H1 (cell line): ENCODE measurements around the gene ZCWPW2. TPM values are rescaled to one million over a fixed set of nuclear protein-coding genes. Genes with fewer than 3 reads are reported as not detected.

Source experiments
- polyA plus RNA-seq, 7 experiments: library from polyadenylated mRNA; depleted of rRNA in 3 of 7; stranded (reverse) in 5 of 7; unstranded in 2 of 7; fragments of >200 nt in 5 of 7; fragments of 200-250 nt in 2 of 7; gene quantifications; 1 replicate in 5 of 7; 2 replicates in 1 of 7; 4 replicates in 1 of 7; pipeline versions ENCODE4 v1.2.1 to v1.2.3, GENCODE V29; 2011 to 2013; ENCODE audit warnings: missing spikeins in 2 of 7, mixed read lengths in 2 of 7
- total RNA-seq: library from RNA; stranded (reverse); fragmentation: NEBNext Ultra II Directional; extraction: Animal tissue kit (Norgen Biotek cat#: 25700); gene quantifications from 2 replicates; pipeline ENCODE4 v1.2.1, GENCODE V29; 2021
- TF ChIP-seq, protein P1 (sequence below): fragments of 300-600 bp; sonication (generic); IDR thresholded peaks from 2 replicates; pipeline ENCODE4 v1.7.1; 2012; ENCODE audit warnings: low read length, moderate library complexity, mild to moderate bottlenecking, inconsistent platforms; ENCODE audit not compliant: insufficient replicate concordance

ZCWPW2 gene
- total and polyA plus RNA-seq, 2 of the 8 experiments (the other 6 are each of a cell fraction or from before 2014, with no cell fraction given) = 0.11 to 0.39 TPM

DNA sequence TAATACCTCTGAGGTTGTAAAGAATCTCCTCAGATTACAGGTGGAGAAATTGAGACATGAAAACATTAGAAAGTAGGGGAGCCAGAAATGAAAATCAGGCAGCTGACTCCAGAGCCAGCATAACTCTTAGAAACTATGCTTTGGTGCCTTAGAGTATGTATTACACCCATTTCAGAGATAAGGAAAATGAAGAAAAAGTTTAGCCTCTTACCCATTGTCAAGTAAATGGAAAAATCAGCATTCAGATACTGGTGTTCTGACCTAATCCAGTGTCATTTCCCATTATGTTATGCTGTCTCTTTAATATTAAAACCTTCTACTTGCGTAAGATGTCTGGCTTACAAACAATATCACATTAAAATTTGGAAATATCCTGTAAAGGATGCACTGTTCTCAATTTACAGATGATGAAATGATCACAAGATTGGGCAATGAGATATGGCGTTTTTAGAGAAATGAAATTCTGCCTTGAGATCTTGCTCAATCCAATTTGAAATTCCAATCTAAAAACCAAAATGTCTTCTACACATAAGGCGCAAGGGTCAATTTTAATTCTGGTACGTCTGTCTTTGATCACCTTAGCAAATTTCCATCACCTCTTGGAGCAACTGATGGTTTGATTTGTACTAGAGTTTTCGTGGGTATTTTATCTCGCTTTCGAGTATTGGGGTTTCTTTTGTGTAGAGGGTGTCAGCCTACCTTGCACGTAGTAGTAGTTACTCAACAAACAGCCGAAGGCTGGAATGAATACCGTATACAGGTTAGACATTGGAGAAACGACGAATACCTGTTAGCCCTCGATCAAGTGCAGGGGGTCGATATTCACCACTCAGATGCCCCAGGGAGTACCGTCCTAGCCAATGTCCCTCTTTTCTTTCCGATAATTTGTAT lies 902 bp upstream of the ZCWPW2 start (continued):
- TF ChIP-seq, protein P1, sequence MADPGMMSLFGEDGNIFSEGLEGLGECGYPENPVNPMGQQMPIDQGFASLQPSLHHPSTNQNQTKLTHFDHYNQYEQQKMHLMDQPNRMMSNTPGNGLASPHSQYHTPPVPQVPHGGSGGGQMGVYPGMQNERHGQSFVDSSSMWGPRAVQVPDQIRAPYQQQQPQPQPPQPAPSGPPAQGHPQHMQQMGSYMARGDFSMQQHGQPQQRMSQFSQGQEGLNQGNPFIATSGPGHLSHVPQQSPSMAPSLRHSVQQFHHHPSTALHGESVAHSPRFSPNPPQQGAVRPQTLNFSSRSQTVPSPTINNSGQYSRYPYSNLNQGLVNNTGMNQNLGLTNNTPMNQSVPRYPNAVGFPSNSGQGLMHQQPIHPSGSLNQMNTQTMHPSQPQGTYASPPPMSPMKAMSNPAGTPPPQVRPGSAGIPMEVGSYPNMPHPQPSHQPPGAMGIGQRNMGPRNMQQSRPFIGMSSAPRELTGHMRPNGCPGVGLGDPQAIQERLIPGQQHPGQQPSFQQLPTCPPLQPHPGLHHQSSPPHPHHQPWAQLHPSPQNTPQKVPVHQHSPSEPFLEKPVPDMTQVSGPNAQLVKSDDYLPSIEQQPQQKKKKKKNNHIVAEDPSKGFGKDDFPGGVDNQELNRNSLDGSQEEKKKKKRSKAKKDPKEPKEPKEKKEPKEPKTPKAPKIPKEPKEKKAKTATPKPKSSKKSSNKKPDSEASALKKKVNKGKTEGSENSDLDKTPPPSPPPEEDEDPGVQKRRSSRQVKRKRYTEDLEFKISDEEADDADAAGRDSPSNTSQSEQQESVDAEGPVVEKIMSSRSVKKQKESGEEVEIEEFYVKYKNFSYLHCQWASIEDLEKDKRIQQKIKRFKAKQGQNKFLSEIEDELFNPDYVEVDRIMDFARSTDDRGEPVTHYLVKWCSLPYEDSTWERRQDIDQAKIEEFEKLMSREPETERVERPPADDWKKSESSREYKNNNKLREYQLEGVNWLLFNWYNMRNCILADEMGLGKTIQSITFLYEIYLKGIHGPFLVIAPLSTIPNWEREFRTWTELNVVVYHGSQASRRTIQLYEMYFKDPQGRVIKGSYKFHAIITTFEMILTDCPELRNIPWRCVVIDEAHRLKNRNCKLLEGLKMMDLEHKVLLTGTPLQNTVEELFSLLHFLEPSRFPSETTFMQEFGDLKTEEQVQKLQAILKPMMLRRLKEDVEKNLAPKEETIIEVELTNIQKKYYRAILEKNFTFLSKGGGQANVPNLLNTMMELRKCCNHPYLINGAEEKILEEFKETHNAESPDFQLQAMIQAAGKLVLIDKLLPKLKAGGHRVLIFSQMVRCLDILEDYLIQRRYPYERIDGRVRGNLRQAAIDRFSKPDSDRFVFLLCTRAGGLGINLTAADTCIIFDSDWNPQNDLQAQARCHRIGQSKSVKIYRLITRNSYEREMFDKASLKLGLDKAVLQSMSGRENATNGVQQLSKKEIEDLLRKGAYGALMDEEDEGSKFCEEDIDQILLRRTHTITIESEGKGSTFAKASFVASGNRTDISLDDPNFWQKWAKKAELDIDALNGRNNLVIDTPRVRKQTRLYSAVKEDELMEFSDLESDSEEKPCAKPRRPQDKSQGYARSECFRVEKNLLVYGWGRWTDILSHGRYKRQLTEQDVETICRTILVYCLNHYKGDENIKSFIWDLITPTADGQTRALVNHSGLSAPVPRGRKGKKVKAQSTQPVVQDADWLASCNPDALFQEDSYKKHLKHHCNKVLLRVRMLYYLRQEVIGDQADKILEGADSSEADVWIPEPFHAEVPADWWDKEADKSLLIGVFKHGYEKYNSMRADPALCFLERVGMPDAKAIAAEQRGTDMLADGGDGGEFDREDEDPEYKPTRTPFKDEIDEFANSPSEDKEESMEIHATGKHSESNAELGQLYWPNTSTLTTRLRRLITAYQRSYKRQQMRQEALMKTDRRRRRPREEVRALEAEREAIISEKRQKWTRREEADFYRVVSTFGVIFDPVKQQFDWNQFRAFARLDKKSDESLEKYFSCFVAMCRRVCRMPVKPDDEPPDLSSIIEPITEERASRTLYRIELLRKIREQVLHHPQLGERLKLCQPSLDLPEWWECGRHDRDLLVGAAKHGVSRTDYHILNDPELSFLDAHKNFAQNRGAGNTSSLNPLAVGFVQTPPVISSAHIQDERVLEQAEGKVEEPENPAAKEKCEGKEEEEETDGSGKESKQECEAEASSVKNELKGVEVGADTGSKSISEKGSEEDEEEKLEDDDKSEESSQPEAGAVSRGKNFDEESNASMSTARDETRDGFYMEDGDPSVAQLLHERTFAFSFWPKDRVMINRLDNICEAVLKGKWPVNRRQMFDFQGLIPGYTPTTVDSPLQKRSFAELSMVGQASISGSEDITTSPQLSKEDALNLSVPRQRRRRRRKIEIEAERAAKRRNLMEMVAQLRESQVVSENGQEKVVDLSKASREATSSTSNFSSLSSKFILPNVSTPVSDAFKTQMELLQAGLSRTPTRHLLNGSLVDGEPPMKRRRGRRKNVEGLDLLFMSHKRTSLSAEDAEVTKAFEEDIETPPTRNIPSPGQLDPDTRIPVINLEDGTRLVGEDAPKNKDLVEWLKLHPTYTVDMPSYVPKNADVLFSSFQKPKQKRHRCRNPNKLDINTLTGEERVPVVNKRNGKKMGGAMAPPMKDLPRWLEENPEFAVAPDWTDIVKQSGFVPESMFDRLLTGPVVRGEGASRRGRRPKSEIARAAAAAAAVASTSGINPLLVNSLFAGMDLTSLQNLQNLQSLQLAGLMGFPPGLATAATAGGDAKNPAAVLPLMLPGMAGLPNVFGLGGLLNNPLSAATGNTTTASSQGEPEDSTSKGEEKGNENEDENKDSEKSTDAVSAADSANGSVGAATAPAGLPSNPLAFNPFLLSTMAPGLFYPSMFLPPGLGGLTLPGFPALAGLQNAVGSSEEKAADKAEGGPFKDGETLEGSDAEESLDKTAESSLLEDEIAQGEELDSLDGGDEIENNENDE = no peak
- TF ChIP-seq, all 59 proteins: peak for 1
